Smooth muscle cell of the brain vasculature (primary cell): ENCODE measurements around the gene ESR2.
"Not testable (repeated sequence)": the region's sequence is repeated elsewhere in the genome, so short reads cannot be mapped to it uniquely, and the experiment has no call there.

Experiments used
- DNase-seq: peaks from one replicate; pipeline ENCODE4 v3.0.0-alpha.2; 2012; ENCODE audit warnings: low read depth, low spot score

ESR2 gene

GRCh38 chr14:64040044-64040443 lies 254.1 kb downstream of the ESR2 start:
- DNase-seq = no peak

- DNase-seq = no peak
Observed at GRCh38 chr14:64038841-64039542, 255.2 kb downstream of the ESR2 start.

GRCh38 chr14:64037869-64038745 lies 256.1 kb downstream of the ESR2 start:
- not testable (repeated sequence) for DNase-seq

GRCh38 chr14:64035143-64035542 lies 259.0 kb downstream of the ESR2 start:
- no peak for DNase-seq
